Dedifferentiated amniotic fluid mesenchymal stem cell (primary cell): ENCODE results near the gene CLCN6.

Experiments used
- DNase-seq: peaks from one replicate; pipeline ENCODE4 v3.0.0-alpha.2; 2016; ENCODE audit errors: extremely low spot score

CLCN6 gene

DNA sequence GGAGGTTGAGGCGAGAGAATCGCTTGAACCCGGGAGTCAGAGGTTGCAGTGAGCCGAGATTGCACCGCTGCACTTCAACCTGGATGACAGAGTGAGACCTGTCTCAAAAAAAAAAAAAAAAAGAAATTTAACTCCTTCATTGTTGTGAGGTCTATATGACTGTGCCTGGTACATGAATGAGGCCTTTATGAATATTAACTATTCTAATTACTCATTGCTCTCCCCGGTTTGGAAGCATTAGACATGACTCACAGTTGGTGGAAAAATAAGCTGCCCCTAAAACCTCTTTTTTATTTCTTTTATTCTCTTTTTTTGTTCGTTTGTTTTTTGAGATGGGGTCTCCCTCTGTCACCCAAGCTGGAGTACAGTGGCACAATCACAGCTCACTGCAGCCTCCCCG is 49.4 kb downstream of the CLCN6 start:
- DNase-seq, result no peak

DNA sequence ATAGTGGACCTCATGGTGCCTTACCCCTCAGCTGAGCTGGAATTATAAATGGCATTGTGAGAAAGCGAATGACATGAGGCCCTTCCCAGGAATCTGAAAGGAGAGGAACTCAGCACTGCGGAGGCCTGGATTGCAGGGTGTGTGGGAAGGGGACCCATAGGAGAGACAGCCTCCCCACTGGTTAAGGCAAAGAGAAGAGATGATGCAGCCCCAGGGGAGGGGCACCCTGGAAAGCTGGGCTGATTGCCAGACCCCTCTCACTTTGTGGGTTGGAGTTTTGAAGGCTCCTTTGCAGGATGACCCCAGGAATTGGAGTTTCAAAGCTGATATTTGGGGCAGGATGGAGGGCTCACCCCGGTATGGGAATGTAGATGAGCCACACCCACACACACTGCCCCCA is 50.7 kb downstream of the CLCN6 start:
- DNase-seq, result no peak

DNA sequence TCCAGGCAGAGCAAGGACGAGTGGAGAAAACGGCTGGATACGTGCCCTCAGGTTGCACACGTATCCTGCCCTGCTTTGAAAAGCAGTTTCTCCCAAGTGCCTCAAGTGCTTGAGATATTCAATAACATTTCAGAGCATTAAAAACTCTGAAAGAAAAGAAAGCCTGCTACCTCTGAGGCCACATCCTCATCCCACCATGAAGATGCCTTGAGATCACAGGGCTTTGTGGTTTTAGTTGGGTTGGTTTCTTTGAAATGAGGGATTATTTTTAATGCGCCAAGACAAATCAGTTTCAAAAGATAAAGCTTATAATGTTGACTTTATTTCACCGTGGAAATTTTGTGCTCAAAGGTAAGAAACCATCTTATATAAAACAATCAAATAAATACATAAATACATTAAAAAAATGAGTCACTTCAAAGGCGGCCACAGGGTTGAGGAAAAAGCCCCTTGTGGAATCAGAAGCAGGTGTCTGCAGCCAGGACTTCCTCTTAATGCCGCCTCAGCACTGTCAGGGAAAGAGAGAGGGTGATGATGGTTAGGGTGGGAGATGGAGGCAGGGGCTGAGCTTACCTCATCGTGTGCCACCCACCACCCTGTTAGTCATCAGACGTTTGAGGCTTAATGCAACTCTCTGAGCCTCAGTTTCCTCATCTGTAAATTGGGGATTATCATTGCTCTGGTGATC is 51.3 kb downstream of the CLCN6 start:
- no peak for DNase-seq

DNA sequence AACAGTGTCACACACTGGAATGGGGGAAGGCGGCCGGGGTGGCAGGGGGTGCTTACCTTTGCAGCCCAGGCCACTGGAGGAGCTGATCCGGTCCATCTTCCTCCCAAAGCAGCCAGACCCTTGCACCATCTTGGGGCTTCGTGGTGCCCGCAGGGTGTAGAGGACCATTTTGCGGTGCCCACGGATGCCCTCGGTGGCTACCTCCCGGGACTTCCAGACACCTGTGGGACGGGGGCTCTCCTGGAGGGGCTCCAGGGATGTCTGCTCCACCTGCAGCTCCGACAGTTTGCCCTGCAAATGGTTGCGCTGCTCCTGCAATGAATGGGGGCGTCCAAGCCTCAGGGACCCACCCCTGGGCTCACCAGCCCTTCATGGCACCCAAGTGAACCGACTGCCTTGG is 52.2 kb downstream of the CLCN6 start:
- no peak for DNase-seq

DNA sequence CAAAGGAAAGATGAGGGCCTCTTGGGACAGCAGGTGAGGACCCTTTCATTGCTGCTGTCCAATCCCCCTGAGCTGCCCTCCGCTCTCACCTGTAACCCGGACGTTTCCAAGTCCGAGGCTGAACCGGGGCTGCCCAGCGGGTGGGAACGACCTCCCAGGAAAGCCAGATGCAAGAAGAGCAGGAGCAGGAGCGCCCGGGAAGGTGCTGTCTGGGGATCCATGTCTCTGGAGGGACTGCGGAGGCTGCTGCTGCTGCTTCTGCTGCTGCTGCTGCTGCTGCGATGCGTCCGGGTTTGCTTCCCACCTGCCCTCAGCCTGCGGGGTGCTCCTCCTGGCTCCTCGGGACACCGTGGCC is 52.6 kb downstream of the CLCN6 start, which contains the start of gene NPPB:
Gene NPPB (minus strand): TSS at position 333 of the 355 bp plus-strand sequence. CDS start 112 bp downstream, at position 221.
- DNase-seq, result no peak

DNA sequence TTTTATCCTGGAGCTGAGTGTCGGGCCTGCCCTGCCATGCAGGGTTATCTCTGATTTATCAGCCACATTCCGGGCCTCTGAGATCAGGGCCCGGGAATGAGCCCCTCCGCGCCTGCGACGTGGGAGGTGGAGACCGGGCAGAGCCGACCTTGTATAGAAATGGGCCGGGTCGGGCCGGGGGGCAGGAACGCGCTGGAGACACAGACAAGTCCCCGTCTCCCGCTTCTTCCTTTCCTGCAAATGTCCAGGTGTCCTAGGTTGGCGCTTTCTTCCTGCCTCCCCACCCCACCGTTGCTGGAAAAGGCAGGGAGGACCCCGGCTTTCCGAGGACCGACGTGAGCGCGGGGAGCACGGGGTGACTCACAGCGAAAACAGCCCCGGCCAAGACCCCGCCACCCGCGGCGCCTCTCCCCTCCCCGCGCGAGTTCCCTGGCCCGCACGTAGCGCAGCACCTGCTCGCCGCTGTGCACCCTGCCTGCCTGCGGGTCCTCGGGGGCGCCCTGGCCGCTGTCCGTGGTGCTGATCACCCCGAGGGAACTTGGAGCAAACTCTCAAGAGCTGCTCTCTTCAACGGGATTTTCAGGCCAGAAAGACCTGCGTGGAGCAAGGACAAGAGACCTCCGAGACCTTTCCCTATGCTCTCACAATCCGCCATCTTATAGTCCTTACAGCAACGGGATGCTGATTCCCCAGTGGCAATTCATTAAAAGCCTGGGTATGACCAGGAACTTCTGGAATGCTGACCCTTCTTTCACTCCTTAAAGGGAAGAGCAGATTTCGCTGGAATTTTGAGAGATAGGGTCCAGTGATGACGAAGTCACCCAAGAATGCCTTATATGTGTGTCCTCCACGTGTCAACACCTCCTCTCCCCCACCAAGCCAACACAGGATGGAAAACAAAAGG is 53.2 kb downstream of the CLCN6 start:
- no peak for DNase-seq

DNA sequence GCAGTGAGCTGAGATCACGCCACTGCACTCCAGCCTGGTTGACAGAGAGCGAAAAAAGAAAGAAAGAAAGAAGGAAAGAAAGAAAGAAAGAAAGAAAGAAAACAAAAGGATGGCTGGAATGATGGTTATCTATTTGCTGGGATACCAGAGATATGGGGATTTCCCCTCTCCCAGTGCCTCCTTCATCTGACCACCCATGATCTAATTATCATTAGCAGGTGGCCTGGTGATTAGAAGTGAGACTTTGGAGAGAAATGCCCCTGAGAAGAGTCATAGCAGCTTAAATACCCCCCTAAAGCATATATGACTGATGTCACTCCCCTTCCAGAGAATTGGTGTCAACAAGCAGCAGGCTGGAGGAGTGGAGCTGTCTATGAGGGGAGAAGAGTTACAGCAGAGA is 54.1 kb downstream of the CLCN6 start:
- DNase-seq, result no peak

DNA sequence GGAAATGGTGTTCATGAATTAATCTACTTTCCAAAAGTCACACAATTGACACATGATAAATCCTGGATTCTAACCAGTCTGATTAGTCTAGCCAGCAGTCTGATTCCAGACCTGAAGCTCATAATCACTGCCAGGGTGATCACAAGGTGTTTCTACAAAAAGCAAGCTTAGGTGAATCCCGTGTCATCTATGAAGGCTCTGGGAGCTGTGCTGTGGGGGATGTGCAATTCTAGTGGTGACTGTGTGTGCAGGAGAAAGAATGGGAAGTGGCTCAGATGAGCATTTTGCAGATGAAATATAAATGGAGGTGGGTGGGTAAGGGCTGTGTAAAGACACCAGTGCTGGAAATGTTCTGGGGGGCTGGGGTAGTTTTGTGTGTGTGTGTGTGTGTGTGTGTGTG is 54.6 kb downstream of the CLCN6 start:
- no peak for DNase-seq

DNA sequence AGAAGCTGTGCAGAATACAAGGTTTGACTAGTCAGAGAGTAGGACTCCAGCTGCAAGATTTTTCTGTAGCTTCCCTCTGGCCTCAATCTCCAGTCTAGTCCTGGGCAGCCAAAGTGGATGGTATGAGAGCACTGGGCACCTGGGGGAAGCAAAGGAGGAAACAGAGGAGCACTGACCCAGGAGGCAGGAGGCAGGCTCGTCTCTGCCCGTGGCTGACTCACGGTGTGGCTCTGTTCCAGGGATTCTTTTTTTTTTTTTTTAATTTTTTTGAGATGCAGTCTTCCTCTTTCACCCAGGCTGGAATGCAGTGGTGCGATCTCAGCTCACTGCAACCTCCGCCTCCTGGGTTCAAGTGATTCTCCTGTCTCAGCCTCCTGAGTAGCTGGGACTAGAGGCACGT is 56.9 kb downstream of the CLCN6 start:
- DNase-seq, result no peak

DNA sequence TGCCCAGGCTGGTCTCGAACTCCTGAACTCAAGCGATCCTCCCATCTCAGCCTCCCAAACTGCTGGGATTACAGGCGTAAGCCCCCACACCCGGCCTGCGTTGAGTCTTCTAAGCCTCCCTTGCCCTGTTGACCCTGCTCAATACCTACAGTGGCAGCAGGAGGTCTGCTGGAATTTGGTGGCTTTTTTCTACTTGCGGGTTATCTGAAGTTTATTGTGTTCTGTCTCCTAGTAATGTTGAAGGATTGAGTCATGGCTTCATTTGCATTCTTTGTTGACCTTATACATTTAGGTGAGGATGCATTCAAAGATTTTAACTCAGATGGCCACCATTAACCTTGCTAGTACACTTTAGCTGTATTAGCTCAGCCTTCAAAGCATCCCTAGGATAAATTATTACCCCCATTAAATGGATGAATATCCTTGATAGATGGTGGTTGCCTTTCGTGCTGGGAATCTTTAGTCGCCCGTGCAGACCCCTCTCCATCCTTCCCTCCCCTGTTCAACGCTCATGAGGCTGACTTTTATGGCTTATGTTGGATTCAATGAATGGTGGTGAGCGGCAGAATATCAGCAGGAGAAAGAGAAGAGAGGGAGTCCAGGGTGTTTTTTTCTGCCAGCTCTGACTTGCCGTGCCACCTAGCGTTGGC is 62.5 kb downstream of the CLCN6 start:
- DNase-seq, result no peak

DNA sequence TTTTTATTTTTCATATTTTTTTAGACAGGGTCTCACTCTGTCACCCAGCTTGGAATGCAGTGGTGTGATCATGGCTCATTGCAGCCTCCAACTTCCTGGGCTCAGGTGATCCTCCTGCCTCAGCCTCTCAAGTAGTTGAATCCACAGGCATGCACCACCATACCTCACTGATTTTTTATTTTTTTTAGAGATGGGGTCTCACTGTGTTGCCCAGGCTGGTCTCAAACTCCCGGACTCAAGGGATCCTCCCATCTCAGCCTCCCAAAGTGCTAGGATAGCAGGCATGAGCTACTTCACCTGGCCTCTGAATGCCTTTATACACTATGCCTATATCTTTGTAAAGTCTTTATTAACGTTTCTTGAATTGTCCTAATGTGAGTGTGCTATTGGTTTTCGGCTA is 63.1 kb downstream of the CLCN6 start:
- no peak for DNase-seq

DNA sequence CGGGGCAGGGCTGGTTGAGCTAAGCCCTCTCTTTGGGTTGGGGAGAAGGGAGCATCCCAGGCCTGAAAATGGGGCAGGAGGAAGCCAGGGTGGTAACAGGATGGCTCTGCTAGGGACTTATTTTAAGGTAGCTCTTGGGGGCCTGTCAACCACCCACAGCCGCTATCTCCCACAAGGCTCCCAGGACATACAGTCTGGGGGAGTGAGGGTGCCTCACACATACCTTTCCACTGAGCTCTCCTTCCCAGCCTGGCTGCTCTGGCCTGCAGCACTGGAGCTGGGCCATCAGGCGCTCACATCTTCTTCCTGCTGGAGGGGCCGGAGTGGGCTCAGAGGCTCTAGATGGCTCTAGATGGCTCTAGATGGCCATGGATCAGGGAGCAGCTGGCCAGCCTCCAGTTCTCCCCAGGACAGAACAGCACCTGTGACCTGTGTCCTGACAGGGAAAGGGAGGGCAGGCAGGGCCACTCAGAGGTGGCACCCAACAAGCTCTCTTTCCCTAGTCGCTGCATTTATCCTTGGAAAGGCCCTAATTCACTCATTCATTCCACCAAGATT is 63.7 kb downstream of the CLCN6 start:
- DNase-seq, result no peak

DNA sequence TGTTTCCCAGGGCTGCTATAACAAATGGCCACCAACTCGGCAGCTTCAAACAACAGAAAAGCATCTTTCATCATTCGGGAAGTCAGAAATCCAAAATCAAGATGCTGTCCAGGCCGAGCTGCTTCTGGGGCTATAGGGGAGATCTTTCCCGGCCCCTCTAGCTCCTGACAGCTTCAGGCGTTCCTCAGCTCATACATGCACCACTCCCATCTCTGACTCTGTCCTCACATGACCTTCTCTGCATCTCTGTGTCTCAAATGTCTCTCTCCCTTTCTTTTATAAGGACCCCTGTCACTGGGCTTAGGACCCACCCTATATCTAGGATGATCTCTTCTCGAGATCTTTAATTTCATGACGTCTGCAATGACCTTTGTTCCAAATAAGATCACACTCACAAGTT is 66.6 kb downstream of the CLCN6 start:
- no peak for DNase-seq

DNA sequence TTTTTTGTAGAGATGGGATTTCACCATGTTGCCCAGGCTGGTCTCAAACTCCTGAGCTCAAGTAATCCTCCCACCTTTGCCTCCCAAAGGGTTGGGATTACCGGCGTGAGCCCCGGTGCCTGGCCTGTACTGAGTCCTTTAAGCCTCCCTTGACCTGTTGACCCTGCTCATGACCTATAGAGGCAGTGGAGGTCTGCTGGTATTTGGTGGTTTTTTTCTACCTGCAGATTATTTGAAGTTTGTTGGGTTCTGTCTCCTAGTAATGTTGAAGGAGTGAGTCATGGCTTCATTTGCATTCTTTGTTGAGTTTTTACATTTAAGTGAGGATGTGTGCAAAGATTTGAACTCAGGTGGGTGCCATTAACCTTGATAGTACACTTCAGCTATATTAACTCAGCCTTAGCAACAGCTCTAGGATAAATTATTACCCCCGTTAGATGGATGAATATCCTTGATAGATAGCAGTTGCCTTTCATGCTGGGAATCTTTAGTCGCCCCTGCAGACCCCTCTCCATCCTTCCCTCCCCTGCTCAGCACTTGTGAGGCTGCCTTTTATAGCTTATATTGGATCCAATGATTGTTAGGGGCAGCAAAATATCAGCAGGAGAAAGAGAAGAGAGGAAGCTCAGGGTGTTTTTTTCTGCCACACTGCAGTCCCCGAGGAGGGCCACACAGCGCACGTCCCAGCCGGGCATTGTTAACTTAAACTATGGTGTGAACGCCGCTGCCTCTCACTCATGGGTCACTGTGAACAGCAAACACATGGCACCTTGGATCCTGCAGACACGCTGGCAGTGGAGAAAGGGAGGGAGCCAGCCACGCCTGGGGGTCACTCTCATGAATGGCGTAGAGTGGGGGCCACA is 67.6 kb downstream of the CLCN6 start:
- no peak for DNase-seq

DNA sequence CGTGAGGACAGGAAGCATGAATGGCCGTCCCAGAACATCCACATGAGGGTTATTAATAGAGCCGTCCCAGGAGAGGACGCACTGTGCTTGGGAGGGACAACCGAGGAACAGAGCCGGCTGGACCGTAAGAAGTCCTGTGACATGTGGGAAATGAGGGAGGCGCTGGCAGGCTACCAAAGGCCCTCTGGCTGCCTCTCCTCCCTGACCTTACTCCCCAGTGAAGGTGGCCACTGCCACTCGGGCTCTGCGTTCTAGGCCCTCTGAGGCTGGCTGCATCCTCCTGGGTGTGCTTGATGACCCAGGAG is 68.2 kb downstream of the CLCN6 start:
- DNase-seq, result no peak

DNA sequence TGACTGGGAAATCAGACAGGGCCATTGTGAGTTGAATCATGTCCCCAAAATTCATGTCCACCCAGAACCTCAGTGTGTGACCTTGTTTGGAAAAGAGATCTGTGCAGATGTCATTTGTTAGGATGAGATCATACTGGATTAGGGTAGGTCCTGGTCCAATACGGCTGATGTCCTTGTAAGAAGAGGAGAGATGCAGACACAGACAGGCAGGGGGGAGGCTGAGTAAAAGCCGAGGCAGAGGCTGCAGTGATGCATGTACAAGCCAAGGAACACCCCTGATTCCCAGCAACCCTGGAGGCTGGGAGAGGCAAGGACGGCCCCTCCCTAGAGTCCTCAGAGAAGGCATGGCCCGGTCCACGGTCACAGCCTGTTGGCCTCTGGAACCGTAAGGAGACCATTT is 68.6 kb downstream of the CLCN6 start:
- DNase-seq, result no peak

DNA sequence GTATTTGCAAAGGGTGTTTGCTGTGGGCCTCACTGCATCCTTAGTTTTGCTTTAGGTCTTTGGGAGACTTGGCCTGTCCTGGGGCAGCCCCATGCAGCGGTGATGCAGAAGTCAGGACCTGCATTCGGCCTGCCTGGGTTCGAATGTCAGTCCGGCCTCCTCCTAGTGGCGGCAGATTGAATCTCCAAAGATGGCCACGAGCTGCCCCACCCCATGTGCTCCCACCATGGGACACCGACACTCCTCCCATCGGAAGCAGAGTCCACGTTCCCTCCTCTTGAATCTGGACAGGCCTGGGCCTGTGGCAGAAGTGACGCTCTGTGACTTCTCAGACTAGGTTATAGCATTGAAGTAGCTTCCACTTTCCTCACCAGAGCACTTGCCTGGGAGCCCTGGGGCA is 69.1 kb downstream of the CLCN6 start:
- DNase-seq, result no peak

DNA sequence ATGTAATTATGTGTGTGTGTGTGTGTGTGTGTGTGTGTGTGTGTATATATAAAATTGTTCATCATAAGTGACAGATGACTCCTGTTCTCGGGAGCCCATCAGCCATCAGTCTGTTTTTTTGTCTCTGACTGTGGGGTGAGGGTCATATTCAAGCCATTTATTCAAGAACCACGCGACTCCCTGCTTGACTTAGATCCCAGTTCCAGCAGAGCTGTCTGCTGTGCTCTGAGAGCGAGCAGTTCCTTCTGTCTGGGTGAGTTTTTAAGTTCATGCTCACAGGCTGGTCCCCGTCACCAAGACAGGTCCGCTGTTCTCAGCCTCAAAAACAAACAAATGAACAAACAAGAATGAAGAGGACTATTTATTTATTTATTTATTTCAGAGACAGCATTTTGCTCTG is 71.1 kb downstream of the CLCN6 start:
- DNase-seq, result no peak

DNA sequence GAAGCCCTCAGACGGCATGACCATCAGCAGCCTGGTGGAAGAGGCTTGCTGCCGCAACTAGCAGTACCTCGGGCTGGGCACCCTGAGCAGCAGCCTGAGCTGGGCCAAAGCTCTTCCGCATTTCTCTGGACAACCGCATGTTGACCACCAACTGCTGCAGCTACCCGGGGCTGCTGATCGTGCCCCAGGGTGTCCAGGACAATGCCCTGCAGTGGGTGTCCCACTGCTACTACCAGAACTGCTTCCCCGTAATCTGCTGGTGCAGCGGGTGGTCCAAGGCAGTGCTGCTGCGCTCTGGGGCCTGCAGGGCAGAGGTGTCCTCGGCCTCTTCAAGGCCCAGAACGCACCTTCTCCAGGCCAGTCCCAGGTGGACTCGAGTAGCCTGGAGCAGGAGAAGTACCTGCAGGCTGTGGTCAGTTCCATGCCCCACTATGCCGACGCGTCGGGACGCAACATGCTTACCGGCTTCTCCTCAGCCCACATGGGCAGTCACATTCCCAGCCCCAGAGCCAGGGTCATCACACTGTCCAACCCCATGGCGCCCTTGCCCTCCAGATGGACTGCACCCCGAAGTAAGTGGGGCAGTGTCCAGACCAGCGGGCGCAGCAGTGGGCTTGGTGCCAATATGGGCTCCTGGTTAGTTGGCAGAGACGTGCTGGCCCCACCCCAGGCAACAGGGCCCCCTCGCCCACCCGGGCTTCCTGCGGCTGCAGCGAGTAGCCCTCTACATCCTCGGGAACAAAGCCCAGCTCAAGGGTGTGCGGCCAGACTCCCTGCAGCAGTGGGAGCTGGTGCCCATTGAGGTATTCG is 72.3 kb downstream of the CLCN6 start:
- no peak for DNase-seq

DNA sequence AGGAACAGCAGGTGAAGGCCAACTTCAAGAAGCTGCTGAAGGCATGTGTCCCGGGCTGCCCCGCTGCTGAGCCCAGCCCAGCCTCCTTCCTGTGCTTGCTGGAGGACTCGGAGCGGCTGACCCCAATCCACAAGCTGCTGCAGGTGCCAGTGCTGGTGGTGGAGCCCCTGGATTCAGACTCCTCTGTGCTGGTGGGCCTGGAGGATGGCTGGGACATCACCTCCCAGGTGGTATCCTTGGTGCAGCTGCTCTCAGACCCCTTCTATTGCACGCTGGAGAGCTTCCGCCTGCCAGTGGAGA is 72.8 kb downstream of the CLCN6 start:
- DNase-seq, result no peak
